Measurements from ENCODE around the gene CRYGB. TPM values are rescaled to one million over a fixed set of nuclear protein-coding genes. Genes with fewer than 3 reads are reported as not detected.

Gene CRYGB
- total RNA-seq, 1 experiment from 2014 or later = not detected

GRCh38 chr2:208135794-208136715 lies 9.9 kb downstream of the CRYGB start:
- no peak overlapping the region for H3K27ac ChIP-seq (ENCODE audit: low read depth, low read length, poor library complexity, severe bottlenecking)
- DNase-seq (ENCODE audit: low spot score) = no peak
- POLR2A ChIA-PET (ENCODE audit: low non-redundant PET) = interaction anchor here (0.6 kb wide), 1 partner anchor 11 kb away, joined by 4 read pairs; no protein-coding TSS in a partner anchor
- CTCF ChIA-PET = no interaction called here
- H3K4me1 ChIP-seq (ENCODE audit: insufficient read depth, low read length, poor library complexity, severe bottlenecking) = no peaks in the 10 kb centered on the region
- intact Hi-C loops (cut with micrococcal nuclease; ENCODE audit: unreplicated experiment) = no loop called here
- TF ChIP-seq EZH2 (IDR thresholded peaks at IDR 0.05; ENCODE audit: borderline replicate concordance, low read depth, low read length, poor library complexity, severe bottlenecking) (no peak), CTCF (conservative IDR thresholded peaks at IDR 0.05; ENCODE audit: low read depth, low read length) (no peak)
- H3K36me3 ChIP-seq (ENCODE audit: insufficient read depth, low read length, poor library complexity, severe bottlenecking) = no peaks in the 10 kb centered on the region
- H3K4me3 ChIP-seq (ENCODE audit: low read depth, low read length, poor library complexity, severe bottlenecking) = no peak overlapping the region
- H3K27me3 ChIP-seq (replicated peaks; ENCODE audit: insufficient read depth, low read depth, low read length, poor library complexity) = no peaks in the 10 kb centered on the region
- no peaks in the 10 kb centered on the region for H3K9me3 ChIP-seq (ENCODE audit: low read depth, low read length, poor library complexity, severe bottlenecking)
- BruUV-seq (replicated peaks) = no TSS peak

- no peak overlapping the region for H3K27ac ChIP-seq (ENCODE audit: low read depth, low read length, poor library complexity, severe bottlenecking)
- no peaks in the 10 kb centered on the region for H3K36me3 ChIP-seq (ENCODE audit: insufficient read depth, low read length, poor library complexity, severe bottlenecking)
- no peaks in the 10 kb centered on the region for H3K27me3 ChIP-seq (replicated peaks; ENCODE audit: insufficient read depth, low read depth, low read length, poor library complexity)
- DNase-seq (ENCODE audit: low spot score) = no peak
- TF ChIP-seq EZH2 (IDR thresholded peaks at IDR 0.05; ENCODE audit: borderline replicate concordance, low read depth, low read length, poor library complexity, severe bottlenecking) (no peak), CTCF (conservative IDR thresholded peaks at IDR 0.05; ENCODE audit: low read depth, low read length) (no peak)
- no peaks in the 10 kb centered on the region for H3K9me3 ChIP-seq (ENCODE audit: low read depth, low read length, poor library complexity, severe bottlenecking)
- ChIA-PET POLR2A (ENCODE audit: low non-redundant PET) (no interaction called here), CTCF (no interaction called here)
- no TSS peak for BruUV-seq (replicated peaks)
- no peak overlapping the region for H3K4me3 ChIP-seq (ENCODE audit: low read depth, low read length, poor library complexity, severe bottlenecking)
- no peaks in the 10 kb centered on the region for H3K4me1 ChIP-seq (ENCODE audit: insufficient read depth, low read length, poor library complexity, severe bottlenecking)
- intact Hi-C loops (cut with micrococcal nuclease; ENCODE audit: unreplicated experiment) = no loop called here
Measured at GRCh38 chr2:208134928-208135586, 10.9 kb downstream of the CRYGB start.

GRCh38 chr2:208130712-208131110 lies 15.2 kb downstream of the CRYGB start:
- Histone ChIP-seq H3K27ac (ENCODE audit: low read depth, low read length, poor library complexity, severe bottlenecking) (no peak overlapping the region), H3K4me3 (ENCODE audit: low read depth, low read length, poor library complexity, severe bottlenecking) (no peak overlapping the region), H3K36me3 (ENCODE audit: insufficient read depth, low read length, poor library complexity, severe bottlenecking) (no peaks in the 10 kb centered on the region), H3K27me3 (replicated peaks; ENCODE audit: insufficient read depth, low read depth, low read length, poor library complexity) (no peaks in the 10 kb centered on the region), H3K9me3 (ENCODE audit: low read depth, low read length, poor library complexity, severe bottlenecking) (no peaks in the 10 kb centered on the region), H3K4me1 (ENCODE audit: insufficient read depth, low read length, poor library complexity, severe bottlenecking) (no peaks in the 10 kb centered on the region)
- TF ChIP-seq EZH2 (IDR thresholded peaks at IDR 0.05; ENCODE audit: borderline replicate concordance, low read depth, low read length, poor library complexity, severe bottlenecking) (no peak), CTCF (conservative IDR thresholded peaks at IDR 0.05; ENCODE audit: low read depth, low read length) (no peak)
- no TSS peak for BruUV-seq (replicated peaks)
- intact Hi-C loops (cut with micrococcal nuclease; ENCODE audit: unreplicated experiment) = no loop called here
- DNase-seq (ENCODE audit: low spot score) = no peak
- ChIA-PET CTCF (no interaction called here), POLR2A (ENCODE audit: low non-redundant PET) (interaction anchor here (0.5 kb wide), 1 partner anchor 16 kb away, joined by 5 read pairs; no protein-coding TSS in a partner anchor)
